Right ventricle myocardium inferior (tissue), 1 donor: ENCODE results near the gene IL26. TPM values are rescaled to one million over a fixed set of nuclear protein-coding genes. Genes with fewer than 3 reads are reported as not detected.

Experiments
- ATAC-seq: fragments of 200-7000 bp; cut with Tn5 transposase; one replicate; pipeline ENCODE4 v1.9.1; 2020; ENCODE audit warnings: mild to moderate bottlenecking, moderate library complexity
- DNase-seq: peaks from one replicate; pipeline ENCODE4 v3.0.0; 2021; ENCODE audit errors: missing footprints
- intact Hi-C: fragments of 100-400 bp; cut with DNase I; formaldehyde crosslinking; loops from one replicate; pipeline ENCODE4 v1.11.0; 2022
- total RNA-seq: library from RNA; stranded (reverse); fragmentation: NEBNext Ultra II Directional; extraction: Animal tissue kit (Norgen Biotek cat#: 25700); gene quantifications from one replicate; pipeline ENCODE4 v1.2.1, GENCODE V29; 2021
- donor health status: DM: no; HTN: yes; CAD: no; lungs with severe emphysema.

Gene IL26
- total RNA-seq, 1 donor from 2014 or later, result not detected

DNA sequence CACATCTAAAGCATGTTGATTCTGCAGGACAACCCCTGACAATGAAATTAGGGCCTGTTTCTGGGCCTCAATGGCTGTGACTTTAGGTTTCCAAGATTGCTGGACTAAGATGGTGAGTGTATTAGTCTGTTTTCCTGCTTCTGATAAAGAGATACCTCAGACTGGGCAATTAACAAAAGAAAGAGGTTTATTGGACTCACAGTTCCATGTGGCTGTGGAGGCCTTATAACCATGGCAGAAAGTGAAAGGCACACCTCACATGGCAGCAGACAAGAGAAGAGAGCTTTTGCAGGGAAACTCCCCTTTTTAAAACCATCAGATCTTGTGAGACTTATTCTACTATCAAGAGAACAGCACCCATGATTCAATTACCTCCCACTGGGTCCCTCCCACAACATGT lies 17.2 kb upstream of the IL26 start:
- DNase-seq, result no peak
- intact Hi-C loops, result no loop called here
- no peak for ATAC-seq

DNA sequence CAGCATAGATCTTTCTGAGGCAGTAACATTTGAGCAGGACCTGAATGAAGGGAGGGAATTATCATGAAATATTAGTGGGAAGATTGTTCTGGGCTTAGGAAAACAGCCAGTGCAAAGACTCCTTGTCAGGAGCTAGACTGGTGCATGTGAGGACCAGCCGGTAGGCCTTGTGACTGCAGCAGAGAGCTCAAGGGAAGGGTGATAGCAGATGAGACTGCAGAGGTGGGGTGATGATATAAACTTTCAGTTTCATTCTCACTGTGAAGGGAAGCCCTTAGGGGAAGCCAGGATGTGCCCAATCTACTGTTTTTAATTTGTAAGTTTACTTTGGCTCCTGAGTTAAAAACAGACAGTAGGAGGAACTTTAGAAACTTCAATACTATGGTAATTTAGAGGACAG lies 15.4 kb upstream of the IL26 start:
- intact Hi-C loops, result no loop called here
- DNase-seq, result no peak
- peak; percentile 56 for ATAC-seq

DNA sequence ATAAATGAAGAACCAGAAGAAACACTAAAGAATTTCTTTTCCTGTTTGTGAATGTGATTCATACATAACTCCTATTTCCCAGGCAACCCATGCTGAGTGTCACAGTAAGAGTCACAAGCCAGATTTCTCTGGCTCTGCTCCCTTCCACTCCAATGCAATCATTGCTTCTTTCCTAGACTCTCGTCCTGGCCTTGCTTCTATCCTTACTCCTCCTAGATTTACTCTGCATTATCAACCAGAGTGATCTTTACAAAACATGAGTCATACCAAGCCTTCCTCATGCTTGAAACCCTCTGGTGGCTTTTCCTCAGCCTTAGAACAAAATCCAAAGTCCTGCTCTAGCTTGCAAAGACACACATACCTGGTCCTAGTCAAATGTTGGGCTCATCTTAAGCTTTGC lies 14.5 kb upstream of the IL26 start:
- ATAC-seq, result no peak
- DNase-seq, result no peak
- intact Hi-C loops, result no loop called here

DNA sequence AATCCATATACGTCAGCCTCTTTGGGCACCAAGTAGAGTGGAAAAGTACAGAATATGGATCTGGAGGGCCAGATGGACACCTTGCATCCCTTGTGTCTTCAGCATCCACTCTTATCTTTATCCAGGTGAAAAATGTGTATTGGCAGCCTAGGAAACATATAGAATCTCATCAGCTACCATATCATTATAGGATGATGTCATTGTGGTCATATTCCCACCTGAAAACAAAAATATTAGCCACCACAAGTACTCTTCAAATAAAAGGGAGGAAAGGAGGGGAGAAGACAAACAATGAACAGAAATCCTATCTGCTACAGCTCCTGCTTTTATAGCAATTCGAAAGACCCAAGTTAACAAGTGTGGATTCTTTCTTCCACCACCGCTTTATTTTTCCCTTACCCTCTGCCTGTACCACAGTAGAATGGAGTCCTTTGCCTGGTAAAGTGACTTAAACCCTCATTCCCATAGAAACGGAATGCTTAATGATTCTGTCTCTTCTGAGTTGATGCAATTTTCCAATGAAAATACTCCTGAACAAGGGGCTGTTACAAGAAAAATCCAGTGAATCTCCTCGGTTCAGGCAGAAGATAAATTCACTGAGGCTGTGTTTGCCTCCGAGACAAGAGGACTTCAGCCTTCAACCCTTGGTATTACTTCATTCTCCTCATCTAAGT lies 13.8 kb upstream of the IL26 start:
- intact Hi-C loops, result no loop called here
- ATAC-seq (no peak), DNase-seq (no peak)

DNA sequence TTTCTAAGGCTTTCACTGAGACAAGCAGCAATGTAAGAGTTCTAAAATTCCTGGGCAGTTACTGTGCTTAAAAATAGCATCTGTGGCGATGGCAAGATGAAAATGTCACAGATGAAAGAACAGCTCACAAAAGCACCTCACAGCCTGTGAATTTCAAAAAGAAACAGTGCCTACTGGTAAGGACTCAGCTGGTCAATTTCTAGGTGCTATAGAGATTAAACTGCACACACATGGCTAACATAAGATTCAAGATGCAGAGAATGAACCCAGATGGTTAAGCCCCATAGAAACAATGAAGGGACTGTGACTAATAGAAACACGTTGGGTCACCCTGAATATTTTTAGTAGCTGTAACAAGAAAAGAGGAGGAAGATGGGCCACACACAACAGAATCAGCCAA lies 12.0 kb upstream of the IL26 start:
- no peak for DNase-seq
- intact Hi-C loops, result no loop called here
- ATAC-seq, result no peak

DNA sequence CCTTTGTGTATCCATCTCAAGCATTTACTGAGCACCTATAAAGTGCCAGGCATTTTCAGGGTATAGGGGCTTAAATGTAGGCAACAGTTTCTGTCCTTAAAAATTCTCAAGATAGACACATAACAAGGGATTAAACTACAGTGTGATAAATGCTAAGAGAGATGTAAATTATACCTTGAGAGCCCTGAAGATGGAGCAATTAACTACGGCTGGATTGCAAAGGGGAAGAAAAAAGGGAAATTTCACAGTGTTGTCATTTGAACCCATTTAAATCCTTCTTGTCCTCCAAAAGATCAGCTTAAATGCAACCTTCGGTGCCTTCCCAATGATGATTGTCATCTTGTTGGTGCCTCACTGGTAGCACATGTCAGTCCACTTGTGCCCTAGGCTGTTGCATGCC lies 11.5 kb upstream of the IL26 start:
- DNase-seq (no peak), ATAC-seq (no peak)
- intact Hi-C loops, result no loop called here

DNA sequence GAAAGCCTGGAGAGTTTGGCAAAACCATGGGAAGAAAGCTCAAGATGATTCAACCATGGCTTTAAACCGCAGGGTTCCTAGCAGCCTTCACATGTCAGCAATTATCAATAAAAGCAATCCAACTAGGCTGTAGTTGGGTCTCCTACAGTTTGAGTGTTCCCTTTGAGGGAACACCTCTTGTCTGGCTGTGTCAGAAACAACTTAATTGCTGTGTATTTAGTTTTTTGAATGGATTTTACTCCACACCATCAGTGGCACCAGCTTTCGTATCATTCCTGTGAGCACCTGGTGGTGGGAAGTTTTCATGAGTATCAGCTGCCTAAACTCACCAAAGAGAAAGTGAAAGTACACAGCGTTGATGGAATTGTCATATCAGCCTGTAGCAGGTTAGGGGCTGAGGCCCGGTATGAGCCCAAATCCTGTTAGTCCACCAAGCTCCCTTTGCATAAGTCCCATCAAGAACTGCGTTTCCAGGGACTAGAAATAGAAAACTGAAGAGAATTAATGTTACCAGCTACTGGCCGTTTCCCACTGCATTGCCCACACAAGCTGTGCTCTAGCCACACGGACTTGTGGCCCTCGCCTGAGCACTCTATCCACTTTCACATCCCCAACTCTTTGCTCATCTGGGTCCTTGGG lies 10.9 kb upstream of the IL26 start:
- intact Hi-C loops, result no loop called here
- ATAC-seq, result no peak

DNA sequence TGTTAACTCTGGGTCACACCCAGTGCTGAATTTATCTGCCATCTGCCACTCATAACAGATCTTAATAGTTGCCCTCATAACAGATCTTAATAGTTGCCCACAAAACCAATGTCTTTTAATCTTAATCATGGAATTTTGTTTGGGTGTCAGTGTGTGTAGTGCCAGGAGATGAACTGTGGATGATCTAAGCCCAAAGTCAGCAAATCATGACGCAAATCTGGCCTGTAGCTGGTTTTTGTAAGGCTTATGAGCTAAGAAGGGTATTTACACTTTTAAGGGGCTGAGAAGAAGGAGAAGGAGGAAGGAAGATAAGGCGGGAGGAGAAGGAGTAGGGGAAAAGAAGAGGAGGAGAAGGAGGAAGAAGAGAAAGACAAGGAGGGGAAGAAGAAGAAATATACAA lies 10.0 kb upstream of the IL26 start:
- ATAC-seq (no peak), DNase-seq (no peak)
- intact Hi-C loops, result no loop called here

More for the DNA sequence above, 10.9 kb upstream of the IL26 start:
- no peak for DNase-seq

DNA sequence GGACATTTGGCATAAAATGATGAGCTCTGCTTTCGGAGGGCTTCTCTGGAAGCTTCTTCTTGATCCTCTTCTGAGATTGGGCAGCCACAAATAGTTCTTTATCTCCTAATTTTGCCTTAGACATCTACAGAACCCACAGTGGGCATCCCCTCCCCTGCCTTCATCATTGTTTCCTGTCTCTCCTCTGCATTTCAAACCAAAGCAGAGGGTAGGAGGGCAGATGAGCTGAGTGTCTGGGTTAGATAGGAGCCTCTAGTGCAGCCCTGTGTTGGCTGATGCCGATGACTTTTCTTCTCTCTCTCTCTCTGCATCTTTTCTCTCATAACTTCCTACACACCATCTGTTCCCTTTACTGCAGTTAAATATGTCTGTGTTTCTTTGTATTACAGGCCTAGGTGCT lies 8.5 kb upstream of the IL26 start:
- DNase-seq (no peak), ATAC-seq (no peak)
- intact Hi-C loops, result no loop called here

DNA sequence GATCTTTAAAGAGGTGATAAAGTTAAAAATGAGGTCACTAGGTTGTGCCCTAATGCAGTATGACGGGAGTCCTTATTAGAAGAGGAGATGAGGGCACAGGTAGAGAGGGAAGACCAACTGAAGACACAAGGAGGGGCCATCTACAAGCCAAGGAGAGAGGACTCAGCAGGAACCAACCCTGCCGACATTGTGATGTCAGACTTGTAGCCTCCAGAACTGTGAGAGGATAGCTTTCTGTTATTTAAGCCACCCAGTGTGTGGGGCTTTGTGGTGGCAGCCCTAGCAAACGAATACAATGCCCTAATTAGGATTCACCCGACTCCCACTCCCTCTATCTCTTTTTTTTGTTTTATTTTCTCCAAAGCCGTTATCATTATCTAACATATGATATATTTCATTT lies 7.9 kb upstream of the IL26 start:
- ATAC-seq, result no peak

DNA sequence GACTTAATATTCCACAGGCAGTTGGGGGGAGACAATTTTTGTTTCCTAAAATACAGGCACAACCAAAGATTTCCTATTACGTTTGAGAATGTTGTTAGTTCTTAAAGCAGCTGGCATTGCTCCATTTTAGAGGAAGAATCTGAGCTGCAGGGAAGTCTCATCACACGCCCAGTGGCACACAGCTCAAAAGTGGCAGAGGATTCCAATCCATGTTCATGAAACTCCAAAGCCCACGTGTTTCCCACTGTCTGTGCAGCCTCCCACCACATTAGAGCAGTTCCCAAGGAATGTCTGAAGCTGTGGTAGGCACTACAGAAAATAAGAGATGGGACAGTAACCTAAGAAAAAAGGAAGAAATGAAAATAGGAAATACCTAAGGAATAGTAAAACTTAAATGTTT lies 6.1 kb upstream of the IL26 start:
- intact Hi-C loops, result no loop called here
- no peak for ATAC-seq
- DNase-seq, result no peak

More for the DNA sequence above, 7.9 kb upstream of the IL26 start:
- DNase-seq, result no peak
- intact Hi-C loops, result no loop called here

DNA sequence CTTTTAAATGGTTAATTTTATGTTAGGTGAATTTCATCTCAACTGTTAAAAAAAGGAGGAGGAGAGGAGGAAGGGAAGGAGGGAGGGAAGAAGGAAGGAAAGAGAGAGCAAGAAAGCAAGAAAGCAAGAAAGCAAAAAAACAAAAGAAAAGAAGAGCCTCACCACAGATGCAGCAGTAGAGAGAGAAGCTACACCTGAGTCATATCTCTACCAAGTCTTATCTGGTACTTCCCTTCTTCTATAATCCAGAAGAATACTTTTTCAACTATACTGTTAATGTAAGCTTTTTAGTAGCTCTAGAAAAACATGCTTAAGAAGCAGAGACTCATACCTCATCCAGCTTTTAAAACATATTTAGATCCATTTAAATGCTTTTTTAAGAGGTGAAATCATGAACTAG lies 5.6 kb upstream of the IL26 start:
- no peak for DNase-seq
- intact Hi-C loops, result no loop called here
- ATAC-seq, result no peak

DNA sequence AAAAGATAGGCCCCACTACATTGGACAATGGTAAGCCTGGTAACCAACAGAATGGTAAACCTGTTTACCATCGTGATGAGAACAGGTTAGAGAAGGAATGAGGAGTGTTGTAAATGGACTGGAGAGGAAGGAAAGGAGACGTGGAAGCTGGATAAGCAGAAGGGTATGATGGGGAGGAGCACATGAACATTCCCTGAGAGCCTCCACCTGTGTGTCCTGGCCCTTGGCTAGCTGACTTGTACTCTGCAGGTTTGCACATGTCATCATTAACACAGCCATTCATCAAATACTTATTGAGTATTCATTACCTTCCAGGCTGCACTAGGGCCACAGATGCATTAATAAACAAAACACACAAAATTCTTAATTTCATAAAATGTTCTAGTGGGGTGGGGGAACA lies 4.3 kb upstream of the IL26 start:
- intact Hi-C loops, result no loop called here
- no peak for DNase-seq
- no peak for ATAC-seq

DNA sequence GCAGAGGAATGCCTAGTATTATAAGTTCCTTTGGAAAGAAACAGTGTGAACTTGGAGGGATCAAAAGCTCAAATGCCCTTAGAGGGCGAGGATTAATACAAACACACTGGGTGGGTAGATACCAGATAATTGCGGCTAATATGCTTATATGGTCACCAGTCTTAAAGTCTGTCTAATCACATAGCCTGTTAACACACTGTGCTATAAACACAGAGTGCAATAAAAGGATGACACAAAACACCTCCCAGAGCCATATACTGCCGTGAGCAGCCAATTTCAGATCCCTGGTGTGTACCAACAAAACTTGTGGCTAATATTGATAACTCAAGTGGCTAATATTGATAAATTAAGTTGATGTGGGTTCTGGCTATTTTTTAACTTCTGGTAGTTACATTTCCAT lies 1.7 kb upstream of the IL26 start:
- DNase-seq (no peak), ATAC-seq (no peak)
- intact Hi-C loops, result no loop called here

DNA sequence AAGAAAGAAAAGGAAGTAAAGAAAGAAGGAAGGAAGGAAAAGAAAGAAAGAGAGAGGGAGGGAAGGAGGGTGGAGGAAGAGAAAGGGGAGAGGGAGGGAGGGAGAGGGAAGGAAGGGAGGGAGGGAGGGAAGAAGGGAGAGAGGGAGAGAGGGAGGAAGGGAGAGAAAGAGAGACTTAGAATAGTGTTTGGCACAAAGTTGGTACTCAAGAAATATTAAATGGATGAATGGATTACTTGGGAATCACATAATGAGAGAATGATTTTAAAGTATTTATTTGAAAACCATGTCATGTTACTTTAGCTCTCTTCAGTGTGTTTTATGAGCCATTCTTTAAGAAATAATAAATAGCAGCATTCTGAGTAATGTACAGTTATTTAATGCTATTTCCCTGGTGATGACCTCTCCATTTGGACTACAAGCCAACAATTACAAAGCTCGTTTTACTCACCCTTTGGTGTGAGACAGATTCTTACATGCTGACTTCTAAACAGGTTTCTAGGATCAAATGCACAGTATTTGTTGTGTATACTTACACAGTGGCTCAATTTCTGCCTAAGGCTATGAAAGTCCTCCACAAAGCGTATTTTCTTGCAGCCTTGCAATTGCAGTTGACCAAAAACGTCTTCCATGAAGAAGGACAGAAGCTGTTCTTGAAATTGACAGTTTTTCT lies 861 bp downstream of the IL26 start:
- DNase-seq, result no peak
- intact Hi-C loops, result no loop called here
- no peak for ATAC-seq

DNA sequence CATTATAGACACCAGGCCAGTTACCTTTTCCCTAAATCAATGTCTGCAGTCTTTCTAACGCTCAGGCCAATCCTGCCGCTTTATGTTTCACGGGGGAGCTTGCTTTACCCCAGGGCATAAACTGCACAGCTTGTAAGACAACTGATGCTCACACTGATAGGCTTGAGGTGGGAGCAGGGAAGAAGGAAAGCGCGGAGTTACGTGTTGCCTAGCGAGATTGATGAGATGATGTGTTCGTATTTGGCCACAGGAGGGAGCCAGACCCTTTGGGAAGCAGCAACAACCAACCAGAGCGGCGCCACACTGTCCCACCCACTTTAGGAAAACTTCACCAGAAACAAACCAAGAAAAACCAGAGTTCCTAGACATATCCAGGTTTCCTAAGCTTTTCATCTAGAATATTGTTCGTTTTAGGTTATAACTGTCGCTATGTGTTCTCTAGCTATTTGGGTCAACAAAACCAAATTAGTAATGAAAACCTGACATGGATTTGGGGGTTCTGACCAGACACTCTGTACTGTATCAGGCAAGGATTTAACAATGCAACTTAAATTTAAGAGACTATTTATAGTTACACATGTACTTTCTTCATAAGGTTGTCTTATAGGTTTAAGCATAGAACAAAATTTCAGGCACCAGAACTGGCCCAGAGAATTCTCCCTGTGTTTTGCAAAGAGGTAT lies 2.4 kb downstream of the IL26 start:
- intact Hi-C loops, result loop anchor here (1.0 kb wide), 1 partner anchor 94 kb away; no protein-coding TSS in a partner anchor
- DNase-seq, result peak; percentile 73
- peak; percentile 98 for ATAC-seq

DNA sequence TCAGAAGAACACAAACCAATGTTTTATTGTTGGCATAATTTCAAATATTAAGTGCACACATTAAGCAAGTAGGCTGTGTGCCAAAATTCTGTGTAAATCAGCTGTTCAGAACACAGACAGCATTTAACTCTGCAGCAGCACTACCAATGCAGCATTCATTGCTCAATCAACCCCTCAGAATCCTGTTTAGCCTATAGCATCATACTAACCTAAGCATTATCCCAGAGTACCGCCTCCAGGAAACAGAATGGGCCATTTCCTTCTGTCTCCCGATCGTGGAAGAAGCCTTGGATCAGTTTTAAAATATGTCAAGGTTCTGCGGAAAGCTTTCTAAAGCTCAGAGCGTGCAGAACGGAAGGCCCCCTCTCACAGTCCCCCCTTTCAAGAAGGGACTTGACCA lies 3.3 kb downstream of the IL26 start:
- no peak for ATAC-seq
- intact Hi-C loops, result no loop called here
- no peak for DNase-seq

DNA sequence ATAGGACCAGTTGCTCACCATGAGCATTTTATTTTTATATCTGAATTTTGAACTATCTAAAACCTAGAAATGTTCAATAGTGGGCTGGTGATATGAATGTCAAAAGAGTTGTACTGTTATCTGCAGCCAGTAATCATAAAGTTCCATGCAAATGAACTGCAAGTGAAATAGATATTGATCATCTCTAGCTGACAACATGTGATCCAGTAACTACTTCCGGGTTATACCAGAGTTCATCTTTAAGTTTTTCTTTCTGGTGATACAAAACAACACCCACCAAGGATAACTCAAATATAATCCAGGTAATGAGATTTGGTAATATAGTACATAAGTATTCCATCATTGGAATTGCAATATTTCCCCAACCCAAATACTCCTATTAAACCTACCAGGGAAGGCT lies 4.1 kb downstream of the IL26 start:
- DNase-seq, result no peak
- ATAC-seq, result no peak
- intact Hi-C loops, result no loop called here

DNA sequence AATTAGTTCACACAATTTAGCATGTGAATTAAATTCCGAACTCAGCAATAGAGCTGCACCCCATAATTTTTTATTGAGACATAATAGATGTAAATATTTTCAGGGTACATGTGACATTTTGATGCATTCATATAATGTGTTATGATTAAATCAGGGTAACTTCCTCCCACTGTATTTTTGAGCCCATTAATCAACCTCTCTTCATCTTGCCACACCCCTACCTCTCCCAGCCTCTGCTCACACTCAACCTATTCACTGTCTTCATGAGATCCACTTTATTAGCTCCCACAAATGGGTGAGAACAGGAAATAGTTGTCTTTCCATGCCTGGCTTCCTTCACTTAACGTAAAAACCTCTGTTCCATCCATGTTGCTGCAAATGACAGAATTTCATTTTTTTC lies 14.7 kb downstream of the IL26 start:
- DNase-seq (no peak), ATAC-seq (no peak)
- intact Hi-C loops, result no loop called here
